ENCODE data around the gene EPHA3. TPM values are rescaled to one million over a fixed set of nuclear protein-coding genes. Genes with fewer than 3 reads are reported as not detected.

The EPHA3 gene
- total and polyA plus RNA-seq, 9 of the 15 experiments (the other 6 are each of a cell fraction or from before 2014, with no cell fraction given): not detected

DNA sequence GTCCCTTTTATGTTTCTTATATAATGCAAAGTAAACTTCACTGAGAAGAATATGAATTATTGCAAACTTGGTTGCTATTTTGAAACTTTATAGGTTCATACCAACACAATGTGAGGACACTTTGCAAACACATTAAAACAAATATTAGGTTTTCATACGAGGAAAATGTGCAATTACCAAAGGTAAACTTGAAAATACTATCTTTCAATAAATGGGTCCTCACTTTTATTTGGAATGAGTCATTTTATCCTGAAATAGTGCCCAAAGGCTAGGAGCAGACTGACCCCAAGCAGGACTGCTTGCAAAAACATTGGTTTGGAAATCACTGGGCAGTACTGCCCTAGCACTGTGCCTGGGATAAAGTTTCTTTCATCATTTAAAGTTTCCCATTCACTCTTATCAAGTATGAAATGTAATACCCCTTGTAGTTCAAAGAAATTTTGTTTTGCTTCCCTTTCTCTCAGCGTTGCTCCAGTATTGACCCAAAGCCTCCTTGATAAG lies 396.5 kb downstream of the EPHA3 start (continued):
- TF ChIP-seq, protein P1, sequence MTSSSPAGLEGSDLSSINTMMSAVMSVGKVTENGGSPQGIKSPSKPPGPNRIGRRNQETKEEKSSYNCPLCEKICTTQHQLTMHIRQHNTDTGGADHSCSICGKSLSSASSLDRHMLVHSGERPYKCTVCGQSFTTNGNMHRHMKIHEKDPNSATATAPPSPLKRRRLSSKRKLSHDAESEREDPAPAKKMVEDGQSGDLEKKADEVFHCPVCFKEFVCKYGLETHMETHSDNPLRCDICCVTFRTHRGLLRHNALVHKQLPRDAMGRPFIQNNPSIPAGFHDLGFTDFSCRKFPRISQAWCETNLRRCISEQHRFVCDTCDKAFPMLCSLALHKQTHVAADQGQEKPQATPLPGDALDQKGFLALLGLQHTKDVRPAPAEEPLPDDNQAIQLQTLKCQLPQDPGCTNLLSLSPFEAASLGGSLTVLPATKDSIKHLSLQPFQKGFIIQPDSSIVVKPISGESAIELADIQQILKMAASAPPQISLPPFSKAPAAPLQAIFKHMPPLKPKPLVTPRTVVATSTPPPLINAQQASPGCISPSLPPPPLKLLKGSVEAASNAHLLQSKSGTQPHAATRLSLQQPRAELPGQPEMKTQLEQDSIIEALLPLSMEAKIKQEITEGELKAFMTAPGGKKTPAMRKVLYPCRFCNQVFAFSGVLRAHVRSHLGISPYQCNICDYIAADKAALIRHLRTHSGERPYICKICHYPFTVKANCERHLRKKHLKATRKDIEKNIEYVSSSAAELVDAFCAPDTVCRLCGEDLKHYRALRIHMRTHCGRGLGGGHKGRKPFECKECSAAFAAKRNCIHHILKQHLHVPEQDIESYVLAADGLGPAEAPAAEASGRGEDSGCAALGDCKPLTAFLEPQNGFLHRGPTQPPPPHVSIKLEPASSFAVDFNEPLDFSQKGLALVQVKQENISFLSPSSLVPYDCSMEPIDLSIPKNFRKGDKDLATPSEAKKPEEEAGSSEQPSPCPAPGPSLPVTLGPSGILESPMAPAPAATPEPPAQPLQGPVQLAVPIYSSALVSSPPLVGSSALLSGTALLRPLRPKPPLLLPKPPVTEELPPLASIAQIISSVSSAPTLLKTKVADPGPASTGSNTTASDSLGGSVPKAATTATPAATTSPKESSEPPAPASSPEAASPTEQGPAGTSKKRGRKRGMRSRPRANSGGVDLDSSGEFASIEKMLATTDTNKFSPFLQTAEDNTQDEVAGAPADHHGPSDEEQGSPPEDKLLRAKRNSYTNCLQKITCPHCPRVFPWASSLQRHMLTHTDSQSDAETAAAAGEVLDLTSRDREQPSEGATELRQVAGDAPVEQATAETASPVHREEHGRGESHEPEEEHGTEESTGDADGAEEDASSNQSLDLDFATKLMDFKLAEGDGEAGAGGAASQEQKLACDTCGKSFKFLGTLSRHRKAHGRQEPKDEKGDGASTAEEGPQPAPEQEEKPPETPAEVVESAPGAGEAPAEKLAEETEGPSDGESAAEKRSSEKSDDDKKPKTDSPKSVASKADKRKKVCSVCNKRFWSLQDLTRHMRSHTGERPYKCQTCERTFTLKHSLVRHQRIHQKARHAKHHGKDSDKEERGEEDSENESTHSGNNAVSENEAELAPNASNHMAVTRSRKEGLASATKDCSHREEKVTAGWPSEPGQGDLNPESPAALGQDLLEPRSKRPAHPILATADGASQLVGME (CRISPR knock-in tag; IDR thresholded peaks at IDR 0.05): no peak
- TF ChIP-seq ZNF589 (CRISPR knock-in tag; IDR thresholded peaks at IDR 0.05; ENCODE audit: low read depth) (no peak), ZNF695 (CRISPR knock-in tag; IDR thresholded peaks at IDR 0.05) (no peak), MEF2A (IDR thresholded peaks at IDR 0.05; ENCODE audit: control insufficient read depth, low read depth, low read length) (no peak), POU5F1 (IDR thresholded peaks at IDR 0.05; ENCODE audit: borderline replicate concordance, low read depth, low read length, partially characterized antibody) (no peak), MAFK (IDR thresholded peaks at IDR 0.05; ENCODE audit: low read length) (no peak)
- TF ChIP-seq, protein P2, sequence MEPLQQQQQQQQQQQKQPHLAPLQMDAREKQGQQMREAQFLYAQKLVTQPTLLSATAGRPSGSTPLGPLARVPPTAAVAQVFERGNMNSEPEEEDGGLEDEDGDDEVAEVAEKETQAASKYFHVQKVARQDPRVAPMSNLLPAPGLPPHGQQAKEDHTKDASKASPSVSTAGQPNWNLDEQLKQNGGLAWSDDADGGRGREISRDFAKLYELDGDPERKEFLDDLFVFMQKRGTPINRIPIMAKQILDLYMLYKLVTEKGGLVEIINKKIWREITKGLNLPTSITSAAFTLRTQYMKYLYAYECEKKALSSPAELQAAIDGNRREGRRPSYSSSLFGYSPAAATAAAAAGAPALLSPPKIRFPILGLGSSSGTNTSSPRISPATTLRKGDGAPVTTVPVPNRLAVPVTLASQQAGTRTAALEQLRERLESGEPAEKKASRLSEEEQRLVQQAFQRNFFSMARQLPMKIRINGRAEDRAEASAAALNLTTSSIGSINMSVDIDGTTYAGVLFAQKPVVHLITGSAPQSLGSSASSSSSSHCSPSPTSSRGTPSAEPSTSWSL (CRISPR knock-in tag; IDR thresholded peaks at IDR 0.05; ENCODE audit: borderline replicate concordance): no peak

Data from K562 (cell line).